Right lobe of liver (tissue), 4 donors: Measurements from ENCODE around the gene C13orf46.

Source experiments
- POLR2A ChIP-seq: fragments of 450-650 bp; IDR thresholded peaks from one replicate; pipeline ENCODE4 v1.6.1; 2017; ENCODE audit warnings: antibody characterized with exemption, mild to moderate bottlenecking
- TF ChIP-seq, protein P1 (sequence below), 4 donors: fragments of 200-600 bp in 3 of 4; fragments of 450-650 bp in 1 of 4; IDR thresholded peaks; one replicate each; pipeline versions ENCODE4 v1.5.1 to v1.8.0; 2016 to 2022; ENCODE audit warnings: antibody characterized with exemption in 4 of 4, mild to moderate bottlenecking in 2 of 4
- donor health status: DM: no; HTN: no; CAD: no.
- donor health status: DM: no; HTN: no; CAD: no.
- donor health status: DM: no; HTN: yes; CAD: no.

GRCh38 chr13:113968463-113969310 lies 5.2 kb downstream of the C13orf46 start:
- no peak for TF ChIP-seq POLR2A
- TF ChIP-seq, protein P1, sequence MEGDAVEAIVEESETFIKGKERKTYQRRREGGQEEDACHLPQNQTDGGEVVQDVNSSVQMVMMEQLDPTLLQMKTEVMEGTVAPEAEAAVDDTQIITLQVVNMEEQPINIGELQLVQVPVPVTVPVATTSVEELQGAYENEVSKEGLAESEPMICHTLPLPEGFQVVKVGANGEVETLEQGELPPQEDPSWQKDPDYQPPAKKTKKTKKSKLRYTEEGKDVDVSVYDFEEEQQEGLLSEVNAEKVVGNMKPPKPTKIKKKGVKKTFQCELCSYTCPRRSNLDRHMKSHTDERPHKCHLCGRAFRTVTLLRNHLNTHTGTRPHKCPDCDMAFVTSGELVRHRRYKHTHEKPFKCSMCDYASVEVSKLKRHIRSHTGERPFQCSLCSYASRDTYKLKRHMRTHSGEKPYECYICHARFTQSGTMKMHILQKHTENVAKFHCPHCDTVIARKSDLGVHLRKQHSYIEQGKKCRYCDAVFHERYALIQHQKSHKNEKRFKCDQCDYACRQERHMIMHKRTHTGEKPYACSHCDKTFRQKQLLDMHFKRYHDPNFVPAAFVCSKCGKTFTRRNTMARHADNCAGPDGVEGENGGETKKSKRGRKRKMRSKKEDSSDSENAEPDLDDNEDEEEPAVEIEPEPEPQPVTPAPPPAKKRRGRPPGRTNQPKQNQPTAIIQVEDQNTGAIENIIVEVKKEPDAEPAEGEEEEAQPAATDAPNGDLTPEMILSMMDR (IDR thresholded peaks at IDR 0.05), result no peak
